Subcutaneous abdominal adipose tissue (tissue), 5 donors: ENCODE results near the gene PTPRD.

ENCODE experiments used
- H3K27ac ChIP-seq: one replicate; pipeline ENCODE4 v1.7.0; 2013; ENCODE audit warnings: low read depth, mild to moderate bottlenecking, inconsistent platforms, low read length, moderate library complexity
- H3K27me3 ChIP-seq, 5 donors: one replicate each; pipeline ENCODE4 v1.7.0; 2013; ENCODE audit warnings: low read length in 5 of 5, inconsistent platforms in 1 of 5; ENCODE audit not compliant: control insufficient read depth in 5 of 5, insufficient read depth in 4 of 5
- H3K36me3 ChIP-seq, 5 donors: one replicate each; pipeline ENCODE4 v1.7.0; 2013; ENCODE audit warnings: low read length in 5 of 5; ENCODE audit not compliant: control insufficient read depth in 5 of 5, insufficient read depth in 5 of 5
- H3K4me1 ChIP-seq, 5 donors: one replicate each; pipeline ENCODE4 v1.7.0; 2013; ENCODE audit warnings: low read length in 5 of 5, mild to moderate bottlenecking in 3 of 5, moderate library complexity in 1 of 5; ENCODE audit not compliant: control insufficient read depth in 5 of 5, insufficient read depth in 5 of 5
- H3K4me3 ChIP-seq, 5 donors: one replicate each; pipeline ENCODE4 v1.7.0; 2013; ENCODE audit warnings: low read length in 5 of 5, low read depth in 1 of 5
- H3K9ac ChIP-seq, 5 donors: one replicate each; pipeline ENCODE4 v1.7.0; 2013; ENCODE audit warnings: low read length in 5 of 5, mild to moderate bottlenecking in 4 of 5, moderate library complexity in 3 of 5
- H3K9me3 ChIP-seq, 5 donors: one replicate each; pipeline ENCODE4 v1.7.0; 2013; ENCODE audit warnings: low read length in 5 of 5; ENCODE audit not compliant: control insufficient read depth in 5 of 5
- donor health status: healthy.
- donor health status: healthy.
- donor health status: healthy.
- donor health status: healthy.
- donor health status: healthy.

PTPRD gene

DNA sequence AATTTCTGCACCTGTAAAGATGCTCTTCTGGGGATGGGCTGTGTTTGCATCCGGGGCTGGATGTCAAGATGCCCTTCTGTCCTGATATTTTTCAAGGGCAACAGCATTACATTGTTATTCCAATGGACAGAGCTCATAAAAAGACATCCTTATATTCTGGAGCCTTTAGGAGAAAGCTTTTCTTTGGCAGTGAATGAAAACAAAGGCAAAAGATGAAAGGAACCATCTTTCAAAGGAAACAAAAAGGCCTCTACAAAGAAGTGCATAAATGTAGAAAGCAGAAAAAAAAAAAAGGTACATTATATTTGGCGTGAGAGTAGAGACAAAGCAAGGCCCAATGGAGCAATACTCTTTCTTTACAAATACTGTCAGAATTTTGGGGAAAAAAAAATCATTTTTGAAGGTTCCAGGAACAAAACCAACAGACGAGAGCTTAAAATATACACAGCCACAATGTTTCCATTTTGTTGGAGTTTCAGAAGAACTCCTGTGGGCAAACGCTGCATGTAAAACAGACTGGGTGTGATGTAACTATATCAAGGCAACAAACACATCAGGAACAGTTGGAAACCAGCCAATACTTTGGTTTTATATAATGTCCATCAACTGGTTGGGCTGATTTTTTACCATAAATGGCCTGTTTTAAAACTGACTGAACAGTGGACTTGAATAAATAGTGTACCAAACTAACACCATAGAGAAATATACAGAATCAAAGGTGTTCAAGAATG lies 1927.7 kb downstream of the PTPRD start:
- Histone ChIP-seq H3K27ac (no peak overlapping the region), H3K4me3 (no peak overlapping the region)

DNA sequence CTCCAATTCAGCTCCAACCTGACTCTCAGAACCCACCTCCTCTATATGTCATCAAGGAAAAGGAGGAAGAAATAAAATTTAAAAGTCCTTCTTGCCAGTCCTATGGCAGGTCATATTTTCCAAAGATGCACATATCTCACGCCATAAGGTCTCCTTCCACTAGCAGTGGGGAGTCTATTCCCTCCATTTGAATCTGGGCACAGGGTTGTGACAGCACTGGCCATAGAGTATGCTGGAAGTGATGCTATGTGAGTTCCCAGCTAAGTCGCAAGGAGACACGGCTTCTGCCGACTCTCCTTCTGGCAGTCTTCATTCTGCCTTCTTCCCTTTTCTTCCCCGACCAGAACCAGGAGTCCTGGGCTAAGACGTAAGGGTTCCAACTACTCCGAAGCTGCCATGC lies 1929.3 kb downstream of the PTPRD start:
- H3K4me1 ChIP-seq: no peaks in the 10 kb centered on the region

More for the DNA sequence above, 1927.7 kb downstream of the PTPRD start:
- Histone ChIP-seq H3K4me1 (no peaks in the 10 kb centered on the region), H3K9me3 (no peaks in the 10 kb centered on the region), H3K27me3 (no peaks in the 10 kb centered on the region), H3K36me3 (no peaks in the 10 kb centered on the region), H3K9ac (no peak overlapping the region)

DNA sequence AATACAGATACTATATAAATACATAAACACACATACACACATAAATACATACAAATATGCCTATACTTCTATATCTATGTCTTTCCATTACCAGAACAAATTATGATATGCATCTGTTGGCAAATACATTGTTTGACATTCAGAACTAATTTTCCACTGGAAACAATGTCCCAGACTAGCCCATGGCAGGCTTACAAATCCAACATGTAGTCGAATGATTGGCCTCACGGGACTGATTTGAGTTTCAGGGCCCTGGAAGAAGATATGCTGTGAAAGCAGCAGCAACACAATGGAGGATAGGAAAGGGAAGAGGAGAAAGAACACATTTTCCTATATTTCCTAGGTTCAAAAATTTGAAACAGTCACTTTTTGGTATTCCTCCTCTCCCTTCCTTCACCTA lies 1932.1 kb downstream of the PTPRD start:
- Histone ChIP-seq H3K36me3 (no peaks in the 10 kb centered on the region), H3K4me1 (no peaks in the 10 kb centered on the region), H3K4me3 (no peak overlapping the region), H3K9me3 (no peaks in the 10 kb centered on the region), H3K27ac (no peak overlapping the region), H3K9ac (no peak overlapping the region), H3K27me3 (peaks cover 0 to 3% (median 0%) of the 10 kb centered on the region in 5 donors)

More for the DNA sequence above, 1929.3 kb downstream of the PTPRD start:
- Histone ChIP-seq H3K27ac (no peak overlapping the region), H3K4me3 (no peak overlapping the region), H3K36me3 (no peaks in the 10 kb centered on the region), H3K9me3 (no peaks in the 10 kb centered on the region), H3K27me3 (no peaks in the 10 kb centered on the region), H3K9ac (no peak overlapping the region)

DNA sequence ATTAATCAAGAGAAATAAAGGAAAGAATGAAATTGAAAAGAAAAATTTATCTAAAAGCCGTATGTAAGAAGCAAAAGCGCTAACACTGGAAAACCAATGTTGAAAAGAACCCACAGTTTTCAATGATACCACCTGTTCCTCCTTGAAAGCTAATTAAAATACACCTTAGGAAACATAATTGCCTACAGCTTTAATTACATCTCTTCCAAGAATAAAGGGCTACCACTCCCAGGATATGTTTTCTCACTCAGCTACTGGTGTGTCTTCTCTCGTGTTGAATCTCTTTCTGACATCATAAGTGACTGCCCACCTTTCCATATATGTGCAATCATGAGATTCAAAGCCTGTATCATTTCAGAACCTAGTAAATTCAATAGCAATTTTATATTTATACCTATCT lies 1932.6 kb downstream of the PTPRD start:
- no peaks in the 10 kb centered on the region for H3K36me3 ChIP-seq
- H3K9ac ChIP-seq: no peak overlapping the region
- H3K4me1 ChIP-seq: no peaks in the 10 kb centered on the region
- peaks cover 0 to 3% (median 0%) of the 10 kb centered on the region in 5 donors for H3K27me3 ChIP-seq
- H3K4me3 ChIP-seq: no peak overlapping the region
- H3K9me3 ChIP-seq: no peaks in the 10 kb centered on the region
- H3K27ac ChIP-seq: no peak overlapping the region

DNA sequence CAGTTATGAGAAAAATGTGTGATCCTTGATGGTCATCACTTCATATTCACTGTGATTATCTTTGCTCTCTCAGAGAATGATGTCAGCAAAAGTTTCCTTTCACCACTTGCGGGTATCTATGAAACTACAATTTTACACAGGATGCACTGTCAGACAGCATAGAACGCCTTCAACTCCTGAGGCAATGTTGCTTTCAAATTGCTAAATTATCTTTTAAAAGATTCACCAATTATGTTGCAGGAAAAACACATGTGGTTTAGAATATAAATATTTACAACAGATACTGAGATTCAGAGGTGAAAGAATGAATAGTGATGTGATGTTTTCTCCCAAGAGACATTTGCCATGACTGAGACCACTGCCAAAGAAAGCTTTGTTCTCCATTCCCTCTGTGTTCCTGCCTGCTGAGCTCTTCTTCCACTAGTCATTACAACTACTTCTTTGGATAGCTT lies 1933.4 kb downstream of the PTPRD start:
- Histone ChIP-seq H3K9ac (no peak overlapping the region), H3K27me3 (peaks cover 0 to 3% (median 0%) of the 10 kb centered on the region in 5 donors), H3K27ac (no peak overlapping the region), H3K4me1 (no peaks in the 10 kb centered on the region), H3K9me3 (no peaks in the 10 kb centered on the region), H3K4me3 (no peak overlapping the region), H3K36me3 (no peaks in the 10 kb centered on the region)

DNA sequence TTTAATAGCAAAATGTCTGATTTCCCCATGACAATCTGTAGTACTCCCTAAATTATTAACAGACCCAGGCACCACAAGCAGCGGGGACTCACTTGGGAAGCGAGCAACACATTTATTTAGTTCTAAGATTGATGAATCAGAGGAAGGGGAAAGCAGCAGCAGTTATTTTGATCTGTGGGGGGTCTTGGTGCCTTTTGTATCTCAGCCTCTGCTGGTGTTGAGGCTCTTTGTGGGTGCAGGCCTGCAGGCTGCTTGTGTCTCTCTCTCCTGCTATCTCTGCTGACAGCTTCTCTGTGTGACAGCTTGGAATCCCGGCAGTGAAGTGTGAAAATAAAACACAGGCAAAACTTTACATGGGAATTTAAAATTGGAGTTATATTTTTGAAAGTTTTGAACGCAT lies 1935.1 kb downstream of the PTPRD start:
- H3K4me3 ChIP-seq: no peak overlapping the region
- no peaks in the 10 kb centered on the region for H3K9me3 ChIP-seq
- no peak overlapping the region for H3K9ac ChIP-seq
- no peak overlapping the region for H3K27ac ChIP-seq
- H3K4me1 ChIP-seq: no peaks in the 10 kb centered on the region
- H3K27me3 ChIP-seq: peaks cover 0 to 3% (median 0%) of the 10 kb centered on the region in 5 donors
- no peaks in the 10 kb centered on the region for H3K36me3 ChIP-seq

DNA sequence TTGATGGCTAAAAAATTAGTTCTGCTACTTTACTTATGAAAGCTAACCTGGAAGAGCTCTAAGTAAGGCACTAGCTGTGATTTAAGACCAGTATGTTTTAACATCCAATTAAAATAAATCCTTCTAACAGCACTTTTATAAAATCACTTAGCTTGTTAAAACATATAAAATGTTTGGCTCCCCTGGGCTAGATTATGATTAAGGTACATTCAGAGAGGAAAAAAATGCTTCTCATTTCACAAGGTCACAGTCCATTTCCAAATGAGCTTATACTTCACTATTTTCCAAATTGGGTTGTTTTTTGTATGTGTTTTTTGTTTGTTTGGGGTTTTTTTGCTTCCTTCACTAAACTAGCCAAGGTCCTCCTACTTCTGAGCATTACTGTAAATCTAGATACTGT lies 1938.3 kb downstream of the PTPRD start:
- H3K4me3 ChIP-seq: no peak overlapping the region
- no peak overlapping the region for H3K27ac ChIP-seq
- no peaks in the 10 kb centered on the region for H3K4me1 ChIP-seq
- no peaks in the 10 kb centered on the region for H3K9me3 ChIP-seq
- no peaks in the 10 kb centered on the region for H3K36me3 ChIP-seq
- H3K27me3 ChIP-seq: peaks cover 0 to 3% (median 0%) of the 10 kb centered on the region in 5 donors
- no peak overlapping the region for H3K9ac ChIP-seq

DNA sequence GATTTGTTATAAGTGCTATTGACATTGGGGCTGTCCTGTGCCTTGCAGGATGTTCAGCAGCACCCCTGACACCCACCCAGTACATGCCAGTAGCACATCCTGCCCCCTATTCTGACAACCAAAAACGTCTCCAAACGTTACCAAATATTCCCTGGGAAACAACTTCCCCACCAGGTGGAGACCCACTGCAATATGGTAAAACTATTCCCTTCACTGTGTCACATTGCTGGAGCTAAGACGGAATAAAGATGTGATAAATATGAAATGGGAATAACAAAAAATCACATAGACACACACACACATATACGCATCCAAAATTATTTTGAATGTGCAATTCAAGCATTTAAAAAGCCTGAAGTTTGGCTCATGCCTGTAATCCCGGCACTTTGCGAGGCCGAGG lies 1939.0 kb downstream of the PTPRD start:
- peaks cover 0 to 3% (median 0%) of the 10 kb centered on the region in 5 donors for H3K27me3 ChIP-seq
- no peaks in the 10 kb centered on the region for H3K9me3 ChIP-seq
- no peak overlapping the region for H3K4me3 ChIP-seq
- H3K36me3 ChIP-seq: no peaks in the 10 kb centered on the region
- no peaks in the 10 kb centered on the region for H3K4me1 ChIP-seq
- no peak overlapping the region for H3K9ac ChIP-seq
- H3K27ac ChIP-seq: no peak overlapping the region

DNA sequence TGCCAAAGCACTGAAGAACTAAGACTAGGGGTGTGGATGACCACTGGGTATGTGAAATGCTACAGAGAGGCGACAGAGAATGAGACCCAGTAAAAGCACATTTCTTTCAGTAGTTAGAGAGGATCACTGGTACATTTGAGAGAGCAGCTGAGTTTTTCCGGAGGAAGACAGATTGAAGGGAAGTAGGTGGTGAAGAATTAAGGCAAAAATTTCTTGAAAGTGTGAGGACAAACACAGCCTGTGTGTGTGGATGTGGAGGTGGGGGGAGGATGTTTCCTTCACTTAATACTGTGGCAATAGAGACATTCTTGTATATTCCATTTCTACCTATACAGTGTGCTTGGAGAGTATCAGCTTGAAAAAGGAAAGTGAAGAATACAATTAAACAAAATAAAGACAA lies 1942.1 kb downstream of the PTPRD start:
- H3K27me3 ChIP-seq: peaks cover 0 to under 1% (median 0%) of the 10 kb centered on the region in 5 donors
- H3K27ac ChIP-seq: no peak overlapping the region
- H3K4me1 ChIP-seq: no peaks in the 10 kb centered on the region
- H3K36me3 ChIP-seq: no peaks in the 10 kb centered on the region
- H3K9ac ChIP-seq: no peak overlapping the region
- H3K4me3 ChIP-seq: no peak overlapping the region
- H3K9me3 ChIP-seq: no peaks in the 10 kb centered on the region

DNA sequence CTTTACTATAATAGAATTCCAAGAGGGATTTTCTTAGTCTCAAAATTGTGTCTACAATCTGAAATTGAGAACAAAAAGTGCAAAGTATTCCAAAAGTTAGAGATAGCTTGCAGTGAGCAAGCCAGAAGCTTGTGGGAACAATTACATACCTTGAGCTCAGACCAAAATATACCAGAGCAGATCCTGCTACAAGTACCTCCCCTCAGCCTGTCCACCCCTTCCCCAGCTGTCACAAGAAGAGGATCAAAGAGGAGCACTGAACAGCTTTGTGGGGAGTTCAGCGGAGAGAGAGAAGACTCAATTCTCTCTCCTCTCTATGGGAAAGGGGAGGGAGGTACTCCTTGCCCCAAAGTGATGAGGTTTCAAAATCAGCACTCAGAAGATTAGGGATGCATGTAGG lies 1944.1 kb downstream of the PTPRD start:
- Histone ChIP-seq H3K9ac (no peak overlapping the region), H3K4me1 (no peaks in the 10 kb centered on the region), H3K36me3 (no peaks in the 10 kb centered on the region), H3K27ac (no peak overlapping the region), H3K27me3 (no peaks in the 10 kb centered on the region), H3K9me3 (no peaks in the 10 kb centered on the region), H3K4me3 (no peak overlapping the region)
